Measurements from ENCODE around the gene IL36A.

DNA sequence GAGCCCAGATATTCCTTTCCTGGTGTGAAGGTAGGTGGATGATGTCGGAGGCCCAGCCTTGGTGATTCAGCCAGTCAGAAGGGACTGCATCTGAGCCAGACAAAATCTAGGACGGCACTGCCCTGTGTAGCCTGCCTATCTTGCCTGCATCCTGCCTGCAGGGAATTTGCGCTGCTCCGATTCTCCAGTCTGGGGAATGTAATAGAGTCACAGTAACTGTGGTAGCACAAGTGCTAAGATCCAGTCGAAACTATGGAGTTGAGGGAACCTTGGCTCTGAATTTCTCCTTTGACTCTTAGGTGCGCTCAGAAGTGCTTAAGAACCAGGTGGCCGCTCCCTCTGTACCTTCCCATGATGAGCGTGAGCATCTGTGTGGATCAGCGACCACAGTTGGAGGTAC, 31.5 kb downstream of the IL36A start:
- TF ChIP-seq SUZ12 (IDR thresholded peaks at IDR 0.05; ENCODE audit: extremely low read depth, insufficient read depth, insufficient read length) (no peak), ZNF274 (IDR thresholded peaks at IDR 0.05; ENCODE audit: low read depth, low read length) (no peak), YY1 (IDR thresholded peaks at IDR 0.05; ENCODE audit: insufficient read depth, insufficient read length) (no peak)

Data from NT2/D1 (cell line).